HG02840 (cell line): ENCODE data around the gene ZBTB21.
"Not testable (repeated sequence)": the region's sequence is repeated elsewhere in the genome, so short reads cannot be mapped to it uniquely, and the experiment has no call there.

Experiments
- ATAC-seq: cut with Tn5 transposase; IDR thresholded peaks from one replicate; pipeline ENCODE4 v1.9.1; 2021; ENCODE audit warnings: mild to moderate bottlenecking, moderate library complexity, moderate number of reproducible peaks; ENCODE audit not compliant: unreplicated experiment, low FRiP score

Gene ZBTB21

DNA sequence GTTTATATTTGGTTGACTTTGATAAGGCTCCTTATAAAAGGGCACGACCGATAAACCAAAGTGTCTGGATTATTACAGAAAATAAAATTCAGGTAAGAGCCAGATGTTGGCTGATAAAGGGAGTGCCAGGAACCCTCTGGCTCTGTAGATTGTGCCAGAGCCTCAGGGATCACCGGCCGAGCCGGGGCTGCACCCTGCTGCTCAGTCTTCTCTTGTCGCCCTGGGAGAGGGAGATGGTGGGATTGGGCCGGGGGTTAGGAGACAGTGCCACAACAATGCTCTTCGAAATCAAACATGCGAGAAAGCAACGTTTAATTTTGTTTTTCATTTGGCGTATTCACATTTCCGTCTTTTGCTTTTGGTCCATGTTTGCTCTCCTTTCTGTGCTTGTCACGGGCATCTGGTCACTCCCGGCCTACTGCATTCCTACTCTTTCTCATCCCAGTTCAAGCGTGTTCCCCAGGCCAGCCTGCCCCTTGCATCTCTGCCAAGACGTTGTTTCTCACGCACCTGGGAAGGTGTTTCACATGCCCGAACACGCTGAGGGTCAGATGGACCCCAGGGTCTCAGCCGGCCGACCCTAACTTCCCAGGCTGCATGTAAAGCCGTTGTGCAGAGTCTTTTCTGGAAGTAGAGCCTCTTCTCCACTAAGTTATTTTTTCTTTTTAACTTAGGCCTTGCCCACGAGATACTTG is 37.5 kb downstream of the ZBTB21 start:
- ATAC-seq, result no peak

DNA sequence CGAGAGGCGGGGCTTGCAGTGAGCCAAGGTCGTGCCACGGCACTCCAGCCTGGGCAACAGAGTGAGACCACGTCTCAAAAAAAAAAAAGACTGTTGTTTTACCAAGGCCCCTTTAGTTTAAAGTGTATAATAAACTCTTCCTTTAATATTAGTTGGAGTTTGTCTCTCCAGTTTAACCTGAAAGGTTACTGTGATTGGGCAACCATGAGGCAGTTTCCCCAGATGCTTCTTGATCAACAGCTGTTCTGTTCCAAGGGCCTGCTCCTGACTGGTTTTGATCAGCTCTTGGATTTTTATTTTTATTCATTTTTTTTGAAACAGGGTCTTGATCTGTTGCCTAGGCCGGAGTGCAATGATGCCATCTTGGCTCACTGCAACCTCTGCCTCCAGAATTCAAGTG is 38.3 kb downstream of the ZBTB21 start:
- ATAC-seq, result no peak

DNA sequence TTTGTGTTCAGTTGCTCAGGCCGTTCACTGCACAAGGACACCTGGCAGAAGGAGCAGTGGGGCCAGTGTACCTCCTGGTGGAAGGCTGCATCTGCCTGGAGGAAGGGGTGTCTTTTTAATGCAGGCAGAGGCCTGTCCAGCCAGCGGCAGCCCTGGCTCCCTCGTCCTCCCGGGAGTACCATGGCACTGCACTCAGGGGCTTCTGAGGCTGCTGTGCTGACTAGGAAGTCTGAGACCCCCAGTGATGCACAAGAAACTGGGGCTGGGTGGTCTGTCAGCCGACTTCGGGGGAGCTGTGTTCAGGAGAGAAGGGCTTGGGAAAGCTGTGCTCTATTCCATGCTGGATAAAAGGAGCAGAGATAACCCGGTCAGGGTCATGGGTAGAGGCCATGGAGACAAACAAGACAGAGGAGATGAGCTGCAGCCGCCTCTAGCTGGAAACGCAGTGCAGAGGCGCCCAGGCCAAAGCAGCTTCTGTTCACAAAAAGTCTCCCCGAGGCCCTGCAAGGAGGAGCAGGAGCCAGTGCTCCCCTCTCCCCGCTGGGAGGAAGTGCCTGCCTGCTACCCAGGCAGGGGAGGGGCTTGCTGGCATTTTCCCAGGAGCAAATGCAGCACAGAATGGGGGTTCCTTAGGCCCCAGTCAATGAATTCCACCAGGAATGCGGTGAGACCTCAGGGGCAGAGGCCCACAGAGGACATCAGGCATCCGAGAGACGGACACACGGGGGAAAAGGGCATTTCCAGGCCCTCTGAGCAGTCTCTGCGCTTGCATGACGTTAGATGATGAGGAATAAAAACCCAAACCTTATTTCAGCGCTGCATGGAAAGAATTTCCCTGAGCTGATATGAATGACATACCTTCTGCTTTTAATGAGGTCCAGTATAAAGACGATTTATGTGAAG is 39.2 kb downstream of the ZBTB21 start:
- ATAC-seq, result no peak

DNA sequence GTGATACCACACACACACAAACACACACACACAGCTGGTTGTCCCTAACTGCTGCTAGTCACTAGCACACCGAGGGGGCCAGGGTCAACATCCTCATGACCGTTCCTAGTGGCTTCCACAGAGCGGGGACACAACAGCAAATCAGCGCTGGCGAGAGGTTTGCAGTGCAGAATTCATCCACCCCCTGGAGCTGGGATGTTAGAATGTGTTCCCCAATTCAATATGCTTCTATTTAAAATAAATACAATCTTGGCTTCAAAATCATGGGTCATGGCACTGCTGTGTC is 40.1 kb downstream of the ZBTB21 start:
- no peak for ATAC-seq

DNA sequence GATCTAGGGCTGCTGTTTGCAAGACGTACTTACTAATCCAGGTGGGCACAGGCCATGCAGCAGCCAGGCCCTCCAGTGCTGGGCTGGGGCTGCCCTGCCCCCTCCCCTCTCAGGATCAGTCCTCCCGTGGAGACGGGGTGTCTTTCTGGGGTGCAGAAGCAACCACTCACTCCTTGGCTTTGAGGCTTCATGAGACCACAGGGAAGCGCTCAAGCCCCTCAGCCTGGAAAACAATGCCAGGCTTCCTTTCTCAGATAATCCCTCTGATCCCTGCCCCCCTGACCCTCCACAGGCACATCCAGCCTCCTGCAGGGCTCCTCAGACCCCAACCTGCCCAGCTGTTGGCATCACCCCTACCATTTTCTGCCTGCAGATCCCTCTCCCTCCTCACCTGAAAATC is 42.5 kb downstream of the ZBTB21 start:
- no peak for ATAC-seq

DNA sequence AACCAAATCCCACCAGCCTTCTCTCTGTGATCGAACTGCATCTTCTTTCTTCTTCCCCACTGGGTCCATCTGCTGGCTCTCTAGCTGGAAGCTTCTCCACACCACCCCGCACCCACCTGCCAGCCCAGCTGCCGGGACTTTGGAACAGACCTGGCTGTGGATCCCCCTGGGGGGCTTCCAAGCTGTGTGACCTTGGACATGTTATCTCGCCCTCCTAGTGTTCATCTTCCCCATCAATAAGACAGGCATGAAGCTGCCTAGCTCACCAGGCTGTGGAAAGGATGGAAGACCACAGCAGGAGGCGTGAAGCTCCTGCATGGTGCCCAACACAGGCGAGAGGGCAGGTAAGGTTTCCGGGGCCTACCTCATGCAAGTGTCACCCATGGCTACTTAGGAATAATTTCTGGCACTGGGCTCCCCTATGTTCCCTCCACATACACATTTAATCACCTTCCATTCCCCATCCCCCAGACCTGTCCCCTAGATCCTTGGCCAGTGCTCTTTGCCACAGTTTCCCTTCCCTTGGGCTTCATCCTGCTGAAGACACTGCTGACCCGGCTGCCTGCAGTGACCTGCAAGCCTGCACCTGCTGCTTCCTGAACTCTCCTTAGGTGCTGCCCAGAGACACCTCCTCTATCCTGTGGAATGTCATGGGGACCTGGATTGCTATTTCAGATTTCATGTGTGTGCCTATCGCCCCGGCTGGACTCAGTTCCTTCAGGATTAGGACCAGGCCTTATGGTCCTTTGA is 43.1 kb downstream of the ZBTB21 start:
- no peak for ATAC-seq

DNA sequence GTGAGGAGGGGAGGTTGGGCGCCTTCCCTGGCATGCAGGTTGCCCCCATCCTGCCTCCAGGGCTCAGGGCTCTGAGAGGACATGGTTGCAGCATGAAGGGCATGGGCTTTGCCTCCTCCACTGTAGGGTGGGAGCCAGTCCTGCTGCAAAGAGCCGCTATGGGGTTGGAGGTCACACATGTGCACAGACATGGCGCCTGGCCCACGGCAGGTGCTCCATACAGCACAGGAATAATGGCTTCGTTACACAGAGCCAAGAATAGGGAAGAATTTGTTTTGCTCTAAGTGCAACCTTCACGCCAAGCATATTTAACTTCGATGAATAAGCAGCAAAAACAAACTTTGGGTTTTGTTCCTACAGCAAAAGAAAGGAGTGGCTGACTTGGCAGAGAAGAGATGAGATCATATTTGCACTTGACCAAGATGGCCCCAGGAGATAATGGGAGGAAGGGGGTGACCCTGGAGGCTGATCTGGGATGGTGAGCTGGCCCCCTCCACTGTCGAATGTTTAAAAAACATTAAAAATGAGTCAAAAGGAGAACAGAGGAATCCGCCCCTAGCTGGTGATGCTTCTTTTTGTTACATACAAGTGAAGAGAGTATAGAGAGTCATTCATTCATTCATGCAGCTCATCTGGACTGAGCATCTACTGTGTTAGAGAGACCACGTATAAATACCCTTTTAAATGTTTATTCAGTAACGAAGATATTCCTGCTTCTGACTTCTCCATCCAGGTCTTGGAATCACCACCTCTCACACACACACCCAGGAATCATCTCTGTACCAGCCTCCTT is 43.9 kb downstream of the ZBTB21 start:
- ATAC-seq, result no peak

DNA sequence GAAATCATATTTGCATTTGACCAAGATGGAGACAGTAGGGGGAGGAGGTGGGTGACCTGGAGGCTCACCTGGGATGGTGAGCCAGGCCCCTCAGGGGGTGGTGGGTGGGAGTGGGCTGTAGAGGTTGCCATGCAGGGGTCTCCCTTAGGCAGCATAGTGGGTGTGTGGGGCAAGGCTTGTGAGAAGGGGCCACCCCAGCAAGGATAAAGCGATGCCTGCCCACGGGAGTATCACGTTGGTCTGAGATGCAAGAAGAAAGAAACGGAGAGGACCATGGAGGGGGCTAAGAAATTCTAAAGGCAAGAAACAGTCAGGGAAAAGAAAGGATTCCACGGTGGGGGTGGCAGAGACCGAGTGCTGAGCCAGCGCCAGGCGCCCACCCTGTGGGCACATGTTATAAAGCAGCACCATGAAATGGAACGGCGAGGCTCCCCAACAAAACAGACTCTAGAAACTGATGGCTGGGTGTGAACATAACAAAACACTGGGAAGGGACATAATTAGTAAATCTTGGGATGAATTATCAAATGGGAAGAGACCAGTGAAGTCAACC is 44.6 kb downstream of the ZBTB21 start:
- ATAC-seq, result no peak

DNA sequence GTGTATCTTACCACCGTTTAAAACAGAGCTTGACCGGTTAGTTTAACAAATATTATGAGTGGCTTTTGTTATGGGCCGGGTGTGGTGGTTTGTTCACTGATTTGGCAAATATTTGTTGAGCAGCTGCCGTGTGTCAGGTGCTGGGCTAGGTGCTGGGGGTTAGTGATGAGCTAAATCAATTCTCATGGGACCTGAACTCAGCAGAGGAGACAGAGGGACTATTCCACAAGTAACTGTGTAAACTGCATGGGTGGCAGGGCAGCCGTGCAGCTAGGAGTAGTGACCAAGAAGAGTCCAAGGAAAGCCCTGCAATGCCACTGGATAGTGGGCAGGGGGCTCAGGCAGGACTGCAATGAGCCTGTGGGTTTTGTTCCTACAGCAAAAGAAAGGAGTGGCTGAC is 45.1 kb downstream of the ZBTB21 start:
- ATAC-seq, result no peak

DNA sequence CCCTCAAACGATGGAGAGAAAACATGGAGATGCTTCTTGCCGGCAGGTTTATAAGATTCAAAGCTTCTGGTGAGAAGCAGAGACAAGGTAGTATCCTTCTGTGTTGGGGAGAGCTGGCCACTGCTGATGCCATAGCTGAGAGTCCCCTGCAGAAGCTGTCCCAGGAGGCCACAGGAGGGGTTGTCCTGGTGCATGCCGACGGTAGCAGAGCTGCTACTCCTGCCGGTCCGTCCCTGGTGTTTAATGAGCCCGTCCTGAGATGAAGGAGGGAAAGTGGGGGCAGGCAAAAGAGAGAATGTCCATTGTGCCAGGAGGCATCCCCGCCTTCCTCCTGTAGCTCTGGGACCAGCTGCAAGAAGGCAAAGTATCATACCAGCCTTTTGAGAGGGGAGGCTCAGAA is 46.0 kb downstream of the ZBTB21 start:
- no peak for ATAC-seq

DNA sequence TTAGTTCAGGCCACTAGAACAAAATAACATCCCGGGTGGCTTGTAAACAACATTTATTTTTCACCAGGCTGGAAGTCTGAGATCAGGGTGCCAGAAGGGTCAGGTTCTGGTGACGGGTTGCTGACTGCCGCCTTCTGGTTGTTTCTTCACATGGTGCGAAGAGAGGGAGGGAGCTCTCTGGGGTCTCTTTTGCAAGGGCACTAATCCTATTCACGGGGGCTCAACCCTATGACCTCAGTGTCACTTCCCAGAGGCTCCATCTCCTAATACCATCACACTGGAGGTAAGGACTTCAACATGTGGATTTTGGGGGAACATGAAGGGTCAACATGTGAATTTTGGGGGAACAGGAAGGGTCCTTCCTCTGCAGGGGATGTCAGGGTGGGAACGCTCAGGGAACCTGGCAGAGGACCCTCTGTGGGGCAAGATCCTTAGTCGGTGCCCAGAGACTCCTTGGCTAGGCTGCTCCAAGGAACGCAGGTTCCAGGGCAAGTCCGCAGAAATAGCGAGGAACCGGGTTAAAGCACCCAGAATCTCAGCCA is 47.7 kb downstream of the ZBTB21 start:
- ATAC-seq, result no peak

DNA sequence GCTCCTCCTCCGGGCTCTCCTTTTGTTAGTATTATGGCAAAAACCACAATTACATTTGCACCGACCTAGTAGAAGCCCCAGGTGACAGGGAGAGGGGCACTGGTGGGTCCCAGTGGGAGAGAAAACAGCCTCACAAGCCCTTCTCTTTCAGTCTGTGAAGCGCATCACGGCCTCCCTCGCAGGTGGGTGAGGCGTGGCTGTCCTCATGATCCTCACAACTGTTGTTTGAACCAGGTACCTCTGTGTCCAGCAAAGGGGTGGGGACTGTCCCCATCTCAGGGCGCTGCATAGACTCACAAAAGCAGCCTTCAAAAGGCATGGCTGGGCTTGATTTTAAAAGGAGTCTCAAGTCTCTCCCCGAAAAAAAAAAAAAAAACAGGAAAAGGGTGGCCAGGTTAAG is 48.4 kb downstream of the ZBTB21 start:
- ATAC-seq, result no peak

DNA sequence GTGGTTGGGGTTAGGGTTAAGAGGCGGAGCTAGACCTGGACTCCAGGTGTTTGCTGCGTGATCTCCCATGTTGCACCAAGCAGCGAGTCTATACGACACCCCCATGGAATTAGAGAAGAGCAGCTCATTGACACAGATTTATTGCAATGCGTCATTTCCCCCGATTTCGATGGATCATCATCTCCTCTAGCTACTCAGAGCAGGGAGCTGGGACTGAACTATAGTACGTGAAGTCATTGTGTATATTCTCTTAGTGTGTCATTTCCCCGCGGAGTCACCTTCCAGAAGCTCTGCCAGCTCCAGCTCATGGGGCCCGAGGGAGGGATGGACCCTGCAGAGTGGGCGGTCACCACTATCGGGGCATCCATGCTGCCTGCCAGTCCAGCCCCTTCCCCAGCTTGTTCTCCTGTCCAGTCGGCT is 48.9 kb downstream of the ZBTB21 start:
- ATAC-seq, result no peak

DNA sequence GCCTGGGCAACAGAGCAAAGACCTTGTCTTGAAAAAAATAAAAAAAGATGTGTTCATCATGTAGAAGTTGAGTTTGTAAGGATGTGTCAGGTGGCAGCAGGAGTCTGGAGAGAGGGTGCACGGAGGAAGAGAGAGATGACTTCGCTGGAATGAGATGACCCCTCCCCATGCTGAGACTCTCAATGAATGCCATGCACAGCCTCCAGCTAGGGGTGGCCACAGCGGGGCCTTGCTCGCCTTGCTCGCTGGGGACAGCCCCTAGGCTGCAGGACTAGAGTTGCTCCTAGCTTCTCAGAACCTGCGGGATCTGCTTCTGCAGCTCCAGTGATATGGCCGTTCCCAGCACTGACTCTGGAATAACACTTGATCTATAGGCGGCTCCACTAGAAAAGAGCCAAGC is 49.8 kb downstream of the ZBTB21 start:
- ATAC-seq, result no peak

DNA sequence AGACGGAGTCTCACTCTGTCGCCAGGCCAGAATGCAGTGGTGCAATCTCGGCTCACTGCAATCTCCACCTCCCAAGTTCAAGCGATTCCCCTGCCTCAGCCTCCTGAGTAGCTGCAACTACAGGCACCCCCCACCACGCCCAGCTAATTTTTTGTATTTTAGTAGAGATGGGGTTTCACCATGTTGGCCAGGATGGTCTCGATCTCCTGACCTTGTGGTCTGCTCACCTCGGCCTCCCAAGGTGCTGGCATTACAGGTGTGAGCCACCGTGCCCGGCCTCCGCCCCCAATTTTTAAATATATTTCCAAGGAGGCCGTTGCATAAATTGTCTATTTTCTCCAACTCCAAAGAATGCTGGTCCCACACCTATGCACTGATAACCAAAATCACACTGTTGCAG is 50.5 kb downstream of the ZBTB21 start:
- ATAC-seq, result not testable (repeated sequence)

DNA sequence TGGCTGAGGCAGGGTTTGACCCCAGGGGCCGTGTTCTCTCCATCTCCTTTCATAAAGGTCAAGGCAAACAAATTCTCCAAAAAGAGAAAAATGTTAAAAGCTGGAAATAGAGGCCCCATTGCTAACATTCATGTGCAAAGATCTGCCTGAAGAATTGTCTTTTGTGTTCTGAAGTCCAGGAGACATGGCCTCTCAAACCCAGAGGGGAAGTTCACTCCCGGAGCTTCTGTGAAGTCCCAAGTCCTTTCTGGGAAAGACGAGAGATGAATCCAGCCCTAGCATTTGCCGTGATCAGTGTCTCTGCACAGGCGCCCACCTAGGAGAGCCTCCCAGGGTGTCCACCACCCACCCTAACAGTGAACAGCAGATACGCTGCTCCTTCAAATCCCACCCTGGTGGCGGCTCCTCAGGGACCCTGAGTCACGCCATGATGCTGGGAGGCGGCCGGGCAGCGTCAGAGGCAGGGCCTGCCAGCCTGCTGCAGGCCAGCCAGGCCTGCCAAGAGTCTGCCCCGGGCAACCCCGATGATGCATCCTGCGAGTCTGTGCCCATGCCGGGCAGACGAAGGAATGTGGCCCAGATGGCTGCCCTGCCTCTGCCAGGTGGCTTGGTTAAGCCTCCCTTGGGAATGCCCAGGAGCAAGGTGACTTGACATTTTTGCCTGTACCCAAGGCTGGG is 51.1 kb downstream of the ZBTB21 start:
- ATAC-seq, result no peak

DNA sequence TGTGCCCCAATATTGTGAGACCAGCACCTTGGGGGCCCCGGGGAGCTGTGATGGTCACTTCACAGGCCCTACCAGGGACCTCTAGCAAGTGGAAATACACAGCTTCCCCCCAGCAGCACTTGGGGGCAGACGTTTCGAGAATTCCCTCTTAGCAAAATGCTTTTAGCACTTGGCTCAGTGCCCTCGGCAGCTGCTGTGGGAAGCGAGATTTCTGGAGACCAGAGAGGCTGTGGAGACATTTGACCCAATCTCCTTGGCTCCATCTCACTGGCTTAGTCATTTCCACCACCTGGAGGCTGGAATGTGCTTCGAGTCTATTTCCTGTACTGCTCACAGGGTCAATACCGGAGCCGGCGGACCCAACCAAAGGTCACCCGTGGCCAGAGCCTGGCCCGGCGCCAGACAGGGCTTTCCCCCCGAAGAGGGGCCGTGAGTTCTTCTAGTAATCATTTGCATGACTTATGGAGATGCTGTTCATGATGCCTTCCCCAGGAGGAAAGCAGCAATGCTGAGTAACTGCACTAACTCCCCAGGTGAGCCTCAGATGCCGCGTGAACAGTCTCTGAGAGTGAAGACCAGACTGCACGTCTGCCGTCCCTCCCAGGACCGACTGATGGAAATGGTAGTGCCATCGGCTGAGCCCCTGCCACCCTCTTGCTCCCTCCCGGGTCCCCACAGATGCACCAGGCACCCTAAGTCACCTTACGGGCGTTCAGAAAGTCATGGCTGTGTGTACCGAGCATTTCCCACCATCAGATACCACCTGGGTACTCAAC is 52.0 kb downstream of the ZBTB21 start:
- ATAC-seq, result no peak

DNA sequence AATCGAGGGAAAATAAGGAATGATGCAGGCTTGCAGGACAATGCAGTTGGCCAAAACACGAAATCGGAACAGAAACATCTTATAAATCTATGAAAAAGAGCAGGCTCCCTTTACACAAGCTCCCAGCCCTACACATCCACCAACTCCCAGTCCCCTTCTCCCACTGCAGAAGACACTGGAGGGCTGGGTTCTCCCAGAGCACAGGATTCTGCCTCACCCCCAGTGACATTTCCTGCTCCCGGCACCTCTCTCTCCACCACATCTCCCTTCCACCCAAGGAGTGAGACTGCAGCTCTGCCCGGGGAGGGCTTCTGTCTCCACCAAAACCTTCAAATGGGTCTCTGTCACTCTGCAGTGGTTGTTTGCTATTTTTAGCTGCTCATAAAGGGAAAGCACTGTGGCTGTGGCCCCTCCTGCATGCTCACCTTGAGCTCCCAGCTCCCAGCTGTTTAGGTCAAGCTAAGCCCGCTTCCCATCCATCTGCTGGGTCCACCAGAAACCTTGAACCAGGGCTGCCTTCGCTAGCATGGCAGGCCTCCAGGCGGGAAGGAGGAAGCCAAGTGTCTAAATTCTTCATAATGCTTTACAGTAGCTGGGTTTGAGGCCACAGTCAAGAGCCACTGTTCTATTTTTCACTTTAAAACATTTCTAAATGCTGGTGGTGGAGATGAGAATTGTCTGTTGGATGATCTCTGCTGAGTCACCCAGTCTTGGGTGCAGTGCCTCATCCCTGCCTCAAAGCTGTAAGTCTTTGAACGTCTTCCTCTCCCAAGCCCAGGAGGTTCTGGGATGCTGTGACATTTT is 53.0 kb downstream of the ZBTB21 start:
- ATAC-seq, result no peak
